Measurements from ENCODE around the gene ERG. TPM values are rescaled to one million over a fixed set of nuclear protein-coding genes. Genes with fewer than 3 reads are reported as not detected.

ERG gene
- total and polyA plus RNA-seq, 2 donors from 2014 or later = 6.6 to 29.6 TPM

GRCh38 chr21:38488640-38489270, 9.5 kb downstream of the ERG start:
- H3K27me3 ChIP-seq (ENCODE audit: control insufficient read depth, insufficient read depth, low read length) = no peaks in the 10 kb centered on the region
- no peak overlapping the region for H3K9ac ChIP-seq (ENCODE audit: low read length in 3 of 3)
- no peaks in the 10 kb centered on the region for H3K36me3 ChIP-seq (ENCODE audit: control insufficient read depth in 2 of 3, insufficient read depth in 3 of 3, low read length in 3 of 3)
- no peak for TF ChIP-seq CTCF (IDR thresholded peaks at IDR 0.05; ENCODE audit: borderline replicate concordance, extremely low read depth, insufficient read depth)
- H3K4me3 ChIP-seq (ENCODE audit: low read length in 3 of 3) = no peak overlapping the region
- intact Hi-C loops (cut with DNase I) = no loop called here
- peaks cover 0 to 7% (median 0%) of the 10 kb centered on the region in 3 donors for H3K4me1 ChIP-seq (ENCODE audit: control insufficient read depth in 2 of 3, insufficient read depth in 2 of 3, low read depth in 1 of 3, low read length in 3 of 3)
- H3K9me3 ChIP-seq (ENCODE audit: control insufficient read depth in 2 of 3, insufficient read depth in 1 of 3, low read length in 3 of 3) = no peaks in the 10 kb centered on the region
- DNase-seq (peak in 1 of 5 donors; percentile 48), FAIRE-seq (no peak)
- peak overlapping the region in 1 of 2 donors; percentile 64 for H3K27ac ChIP-seq (ENCODE audit: low read depth in 2 of 2, low read length in 2 of 2)

- H3K27me3 ChIP-seq (ENCODE audit: control insufficient read depth, insufficient read depth, low read length) = no peaks in the 10 kb centered on the region
- peak overlapping the region in 1 of 2 donors; percentile 35 for H3K27ac ChIP-seq (ENCODE audit: low read depth in 2 of 2, low read length in 2 of 2)
- no peaks in the 10 kb centered on the region for H3K9me3 ChIP-seq (ENCODE audit: control insufficient read depth in 2 of 3, insufficient read depth in 1 of 3, low read length in 3 of 3)
- H3K4me3 ChIP-seq (ENCODE audit: low read length in 3 of 3) = no peak overlapping the region
- intact Hi-C loops (cut with DNase I) = no loop called here
- no peak for FAIRE-seq
- peaks cover 0 to 7% (median 0%) of the 10 kb centered on the region in 3 donors for H3K4me1 ChIP-seq (ENCODE audit: control insufficient read depth in 2 of 3, insufficient read depth in 2 of 3, low read depth in 1 of 3, low read length in 3 of 3)
- no peak overlapping the region for H3K9ac ChIP-seq (ENCODE audit: low read length in 3 of 3)
- no peak for TF ChIP-seq CTCF (IDR thresholded peaks at IDR 0.05; ENCODE audit: borderline replicate concordance, extremely low read depth, insufficient read depth)
- no peaks in the 10 kb centered on the region for H3K36me3 ChIP-seq (ENCODE audit: control insufficient read depth in 2 of 3, insufficient read depth in 3 of 3, low read length in 3 of 3)
- DNase-seq = no peak
Observed at GRCh38 chr21:38487901-38488639, 10.2 kb downstream of the ERG start.

- intact Hi-C loops (cut with DNase I) = no loop called here
- FAIRE-seq = no peak
- Histone ChIP-seq H3K9me3 (ENCODE audit: control insufficient read depth in 2 of 3, insufficient read depth in 1 of 3, low read length in 3 of 3) (no peaks in the 10 kb centered on the region), H3K27ac (ENCODE audit: low read depth in 2 of 2, low read length in 2 of 2) (no peak overlapping the region), H3K4me1 (ENCODE audit: control insufficient read depth in 2 of 3, insufficient read depth in 2 of 3, low read depth in 1 of 3, low read length in 3 of 3) (peaks cover 0 to 7% (median 0%) of the 10 kb centered on the region in 3 donors), H3K36me3 (ENCODE audit: control insufficient read depth in 2 of 3, insufficient read depth in 3 of 3, low read length in 3 of 3) (no peaks in the 10 kb centered on the region), H3K9ac (ENCODE audit: low read length in 3 of 3) (no peak overlapping the region), H3K27me3 (ENCODE audit: control insufficient read depth, insufficient read depth, low read length) (no peaks in the 10 kb centered on the region), H3K4me3 (ENCODE audit: low read length in 3 of 3) (no peak overlapping the region)
- TF ChIP-seq CTCF (IDR thresholded peaks at IDR 0.05; ENCODE audit: borderline replicate concordance, extremely low read depth, insufficient read depth) = no peak
- no peak for DNase-seq
Observed at GRCh38 chr21:38486706-38487105, 11.6 kb downstream of the ERG start.
